Panc1 (cell line): ENCODE data around the gene TMEM108.

Source experiments
- CTCF ChIP-seq: fragments of 450-650 bp; IDR thresholded peaks from 2 replicates; pipeline ENCODE4 v1.5.1; 2017; ENCODE audit warnings: mild to moderate bottlenecking
- POLR2AphosphoS5 ChIP-seq: IDR thresholded peaks from 2 replicates; pipeline ENCODE4 v1.6.1; 2012; ENCODE audit warnings: mild to moderate bottlenecking, low read depth, low read length, moderate library complexity
- REST ChIP-seq, 2 experiments: IDR thresholded peaks; 2 replicates each; pipeline ENCODE4 v1.6.1; 2011 to 2012; ENCODE audit warnings: low read depth in 2 of 2, control low read depth in 1 of 2, low read length in 1 of 2, mild to moderate bottlenecking in 1 of 2, moderate library complexity in 1 of 2; ENCODE audit not compliant: insufficient read depth in 1 of 2
- SIN3A ChIP-seq: IDR thresholded peaks from 2 replicates; pipeline ENCODE4 v1.6.1; 2012; ENCODE audit warnings: low read depth, mild to moderate bottlenecking, low read length, moderate library complexity, borderline replicate concordance; ENCODE audit not compliant: insufficient read depth

DNA sequence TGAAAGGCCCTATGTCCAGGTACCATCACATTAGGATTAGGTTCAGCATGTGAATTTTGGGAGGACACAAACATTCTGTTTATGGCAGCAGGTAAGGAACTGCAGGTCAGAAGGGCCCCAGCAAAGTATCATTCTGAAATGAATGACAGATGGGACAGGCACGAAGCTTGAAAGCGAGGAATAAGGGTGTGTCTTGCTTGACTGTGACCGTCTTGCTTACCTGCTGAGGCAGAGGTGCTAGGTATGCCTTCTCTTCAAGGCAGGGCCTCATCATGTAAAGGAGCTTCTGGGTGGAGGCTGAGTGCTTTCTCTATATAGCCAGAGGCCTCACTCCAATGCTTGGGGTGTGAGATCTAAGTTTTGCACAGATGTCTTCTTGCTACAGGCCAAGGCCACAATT lies 41.4 kb downstream of the TMEM108 start:
- no peak for TF ChIP-seq CTCF
- no peak for TF ChIP-seq POLR2AphosphoS5
- no peak for TF ChIP-seq REST (IDR thresholded peaks at IDR 0.05; ENCODE audit: insufficient read depth in 1 of 2, low read depth in 2 of 2, low read length in 1 of 2)
- no peak for TF ChIP-seq SIN3A
